H1 (cell line): ENCODE measurements around the gene ARHGAP24. TPM values are rescaled to one million over a fixed set of nuclear protein-coding genes. Genes with fewer than 3 reads are reported as not detected.

Source experiments
- CBX5 ChIP-seq: fragments of 300-800, 300-1000 bp; sonication (generic); IDR thresholded peaks from 2 replicates; pipeline ENCODE4 v1.7.1; 2016; ENCODE audit warnings: antibody characterized with exemption, low read length, low read depth
- POU5F1 ChIP-seq: IDR thresholded peaks from 2 replicates; pipeline ENCODE4 v1.6.1; 2011; ENCODE audit warnings: low read depth, mild to moderate bottlenecking, low read length, moderate library complexity
- polyA plus RNA-seq, 7 experiments: library from polyadenylated mRNA; depleted of rRNA in 3 of 7; stranded (reverse) in 5 of 7; unstranded in 2 of 7; fragments of >200 nt in 5 of 7; fragments of 200-250 nt in 2 of 7; gene quantifications; 1 replicate in 5 of 7; 2 replicates in 1 of 7; 4 replicates in 1 of 7; pipeline versions ENCODE4 v1.2.1 to v1.2.3, GENCODE V29; 2011 to 2013; ENCODE audit warnings: missing spikeins in 2 of 7, mixed read lengths in 2 of 7
- total RNA-seq: library from RNA; stranded (reverse); fragmentation: NEBNext Ultra II Directional; extraction: Animal tissue kit (Norgen Biotek cat#: 25700); gene quantifications from 2 replicates; pipeline ENCODE4 v1.2.1, GENCODE V29; 2021

The ARHGAP24 gene
- total and polyA plus RNA-seq, 2 of the 8 experiments (the other 6 are each of a cell fraction or from before 2014, with no cell fraction given): 0.08 to 0.50 TPM

GRCh38 chr4:85686398-85686797 lies 211.4 kb downstream of the ARHGAP24 start (continued):
- TF ChIP-seq POU5F1 (no peak), CBX5 (no peak)
